ENCODE data around the gene LIPE. TPM values are rescaled to one million over a fixed set of nuclear protein-coding genes. Genes with fewer than 3 reads are reported as not detected.
"Not testable (repeated sequence)": the region's sequence is repeated elsewhere in the genome, so short reads cannot be mapped to it uniquely, and the experiment has no call there.

The LIPE gene
- total RNA-seq, 1 experiment from 2014 or later: 10.2 TPM

DNA sequence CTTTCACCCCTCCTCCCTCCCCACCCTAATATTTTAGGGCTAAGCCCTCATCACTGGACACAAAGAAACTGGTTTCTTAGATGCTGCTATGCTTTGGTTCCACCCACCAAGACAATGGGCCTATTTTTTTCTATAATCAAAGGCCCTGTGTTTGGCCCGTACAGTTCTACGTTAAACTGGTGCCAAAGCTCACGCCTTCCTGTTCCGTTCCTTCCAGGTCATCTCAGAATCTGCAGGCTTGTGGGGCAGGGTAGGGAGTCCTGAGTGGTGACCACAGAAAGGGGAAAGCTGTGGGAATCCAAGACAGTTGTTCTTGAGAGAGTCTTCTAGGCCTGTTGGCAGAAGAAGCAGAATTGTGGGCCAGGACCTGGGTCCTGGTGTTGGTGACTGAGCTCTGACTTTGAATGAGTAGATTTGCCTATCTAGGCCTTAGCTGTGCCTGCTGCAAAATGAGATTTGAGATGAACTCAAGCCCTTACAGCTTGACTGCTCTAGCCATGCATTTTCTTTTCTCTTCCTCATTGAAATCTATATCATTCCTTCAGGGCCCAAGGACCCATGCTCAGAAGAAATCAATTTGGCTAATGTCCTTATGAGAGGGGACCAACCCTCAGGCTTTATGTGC, 34.6 kb upstream of the LIPE start:
- Mint-ChIP-seq H3K27me3 (ENCODE audit: low read depth) (peaks cover 4% of the 10 kb centered on the region), H3K27ac (no peak overlapping the region), H3K4me1 (peaks cover 32% of the 10 kb centered on the region), H3K36me3 (peaks cover 2% of the 10 kb centered on the region; the same call in 1 of the 2 replicates), H3K4me3 (no peak overlapping the region), H3K9me3 (peaks cover 4% of the 10 kb centered on the region)
- TF ChIP-seq NFATC4 (CRISPR knock-in tag; IDR thresholded peaks at IDR 0.05) (no peak), IRF2 (CRISPR knock-in tag; IDR thresholded peaks at IDR 0.05; ENCODE audit: borderline replicate concordance, low read depth) (no peak), FOXP1 (CRISPR knock-in tag; IDR thresholded peaks at IDR 0.05; ENCODE audit: borderline replicate concordance) (no peak), ZNF232 (CRISPR knock-in tag; IDR thresholded peaks at IDR 0.05) (no peak), GRHL2 (CRISPR knock-in tag; IDR thresholded peaks at IDR 0.05; ENCODE audit: insufficient replicate concordance, severe bottlenecking) (no peak), JUN (CRISPR knock-in tag; IDR thresholded peaks at IDR 0.05) (no peak), NR1H2 (CRISPR knock-in tag; IDR thresholded peaks at IDR 0.05) (no peak), ZNF671 (CRISPR knock-in tag; IDR thresholded peaks at IDR 0.05) (no peak), TP53 (CRISPR knock-in tag; IDR thresholded peaks at IDR 0.05) (no peak), ZBTB21 (CRISPR knock-in tag; IDR thresholded peaks at IDR 0.05; ENCODE audit: borderline replicate concordance) (no peak), OVOL2 (CRISPR knock-in tag; IDR thresholded peaks at IDR 0.05; ENCODE audit: borderline replicate concordance) (no peak), CREB1 (CRISPR knock-in tag; IDR thresholded peaks at IDR 0.05) (no peak)
- TF ChIP-seq, protein P1, sequence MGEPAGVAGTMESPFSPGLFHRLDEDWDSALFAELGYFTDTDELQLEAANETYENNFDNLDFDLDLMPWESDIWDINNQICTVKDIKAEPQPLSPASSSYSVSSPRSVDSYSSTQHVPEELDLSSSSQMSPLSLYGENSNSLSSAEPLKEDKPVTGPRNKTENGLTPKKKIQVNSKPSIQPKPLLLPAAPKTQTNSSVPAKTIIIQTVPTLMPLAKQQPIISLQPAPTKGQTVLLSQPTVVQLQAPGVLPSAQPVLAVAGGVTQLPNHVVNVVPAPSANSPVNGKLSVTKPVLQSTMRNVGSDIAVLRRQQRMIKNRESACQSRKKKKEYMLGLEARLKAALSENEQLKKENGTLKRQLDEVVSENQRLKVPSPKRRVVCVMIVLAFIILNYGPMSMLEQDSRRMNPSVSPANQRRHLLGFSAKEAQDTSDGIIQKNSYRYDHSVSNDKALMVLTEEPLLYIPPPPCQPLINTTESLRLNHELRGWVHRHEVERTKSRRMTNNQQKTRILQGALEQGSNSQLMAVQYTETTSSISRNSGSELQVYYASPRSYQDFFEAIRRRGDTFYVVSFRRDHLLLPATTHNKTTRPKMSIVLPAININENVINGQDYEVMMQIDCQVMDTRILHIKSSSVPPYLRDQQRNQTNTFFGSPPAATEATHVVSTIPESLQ (CRISPR knock-in tag; IDR thresholded peaks at IDR 0.05): no peak
- TF ChIP-seq, protein P2, sequence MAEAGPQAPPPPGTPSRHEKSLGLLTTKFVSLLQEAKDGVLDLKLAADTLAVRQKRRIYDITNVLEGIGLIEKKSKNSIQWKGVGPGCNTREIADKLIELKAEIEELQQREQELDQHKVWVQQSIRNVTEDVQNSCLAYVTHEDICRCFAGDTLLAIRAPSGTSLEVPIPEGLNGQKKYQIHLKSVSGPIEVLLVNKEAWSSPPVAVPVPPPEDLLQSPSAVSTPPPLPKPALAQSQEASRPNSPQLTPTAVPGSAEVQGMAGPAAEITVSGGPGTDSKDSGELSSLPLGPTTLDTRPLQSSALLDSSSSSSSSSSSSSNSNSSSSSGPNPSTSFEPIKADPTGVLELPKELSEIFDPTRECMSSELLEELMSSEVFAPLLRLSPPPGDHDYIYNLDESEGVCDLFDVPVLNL (CRISPR knock-in tag; IDR thresholded peaks at IDR 0.05; ENCODE audit: borderline replicate concordance, low read depth): no peak
- TF ChIP-seq, protein P3, sequence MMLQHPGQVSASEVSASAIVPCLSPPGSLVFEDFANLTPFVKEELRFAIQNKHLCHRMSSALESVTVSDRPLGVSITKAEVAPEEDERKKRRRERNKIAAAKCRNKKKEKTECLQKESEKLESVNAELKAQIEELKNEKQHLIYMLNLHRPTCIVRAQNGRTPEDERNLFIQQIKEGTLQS (CRISPR knock-in tag; conservative IDR thresholded peaks at IDR 0.05): no peak
- TF ChIP-seq, protein P4, sequence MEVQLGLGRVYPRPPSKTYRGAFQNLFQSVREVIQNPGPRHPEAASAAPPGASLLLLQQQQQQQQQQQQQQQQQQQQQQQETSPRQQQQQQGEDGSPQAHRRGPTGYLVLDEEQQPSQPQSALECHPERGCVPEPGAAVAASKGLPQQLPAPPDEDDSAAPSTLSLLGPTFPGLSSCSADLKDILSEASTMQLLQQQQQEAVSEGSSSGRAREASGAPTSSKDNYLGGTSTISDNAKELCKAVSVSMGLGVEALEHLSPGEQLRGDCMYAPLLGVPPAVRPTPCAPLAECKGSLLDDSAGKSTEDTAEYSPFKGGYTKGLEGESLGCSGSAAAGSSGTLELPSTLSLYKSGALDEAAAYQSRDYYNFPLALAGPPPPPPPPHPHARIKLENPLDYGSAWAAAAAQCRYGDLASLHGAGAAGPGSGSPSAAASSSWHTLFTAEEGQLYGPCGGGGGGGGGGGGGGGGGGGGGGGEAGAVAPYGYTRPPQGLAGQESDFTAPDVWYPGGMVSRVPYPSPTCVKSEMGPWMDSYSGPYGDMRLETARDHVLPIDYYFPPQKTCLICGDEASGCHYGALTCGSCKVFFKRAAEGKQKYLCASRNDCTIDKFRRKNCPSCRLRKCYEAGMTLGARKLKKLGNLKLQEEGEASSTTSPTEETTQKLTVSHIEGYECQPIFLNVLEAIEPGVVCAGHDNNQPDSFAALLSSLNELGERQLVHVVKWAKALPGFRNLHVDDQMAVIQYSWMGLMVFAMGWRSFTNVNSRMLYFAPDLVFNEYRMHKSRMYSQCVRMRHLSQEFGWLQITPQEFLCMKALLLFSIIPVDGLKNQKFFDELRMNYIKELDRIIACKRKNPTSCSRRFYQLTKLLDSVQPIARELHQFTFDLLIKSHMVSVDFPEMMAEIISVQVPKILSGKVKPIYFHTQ (CRISPR knock-in tag; IDR thresholded peaks at IDR 0.05): no peak
- TF ChIP-seq, protein P5, sequence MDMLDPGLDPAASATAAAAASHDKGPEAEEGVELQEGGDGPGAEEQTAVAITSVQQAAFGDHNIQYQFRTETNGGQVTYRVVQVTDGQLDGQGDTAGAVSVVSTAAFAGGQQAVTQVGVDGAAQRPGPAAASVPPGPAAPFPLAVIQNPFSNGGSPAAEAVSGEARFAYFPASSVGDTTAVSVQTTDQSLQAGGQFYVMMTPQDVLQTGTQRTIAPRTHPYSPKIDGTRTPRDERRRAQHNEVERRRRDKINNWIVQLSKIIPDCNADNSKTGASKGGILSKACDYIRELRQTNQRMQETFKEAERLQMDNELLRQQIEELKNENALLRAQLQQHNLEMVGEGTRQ (CRISPR knock-in tag; IDR thresholded peaks at IDR 0.05): no peak
- TF ChIP-seq, protein P6, sequence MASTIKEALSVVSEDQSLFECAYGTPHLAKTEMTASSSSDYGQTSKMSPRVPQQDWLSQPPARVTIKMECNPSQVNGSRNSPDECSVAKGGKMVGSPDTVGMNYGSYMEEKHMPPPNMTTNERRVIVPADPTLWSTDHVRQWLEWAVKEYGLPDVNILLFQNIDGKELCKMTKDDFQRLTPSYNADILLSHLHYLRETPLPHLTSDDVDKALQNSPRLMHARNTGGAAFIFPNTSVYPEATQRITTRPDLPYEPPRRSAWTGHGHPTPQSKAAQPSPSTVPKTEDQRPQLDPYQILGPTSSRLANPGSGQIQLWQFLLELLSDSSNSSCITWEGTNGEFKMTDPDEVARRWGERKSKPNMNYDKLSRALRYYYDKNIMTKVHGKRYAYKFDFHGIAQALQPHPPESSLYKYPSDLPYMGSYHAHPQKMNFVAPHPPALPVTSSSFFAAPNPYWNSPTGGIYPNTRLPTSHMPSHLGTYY (CRISPR knock-in tag; IDR thresholded peaks at IDR 0.05): no peak
- CTCF ChIA-PET: interaction anchor here (1.1 to 2.2 kb wide), 3 partner anchors 22 to 102 kb away, joined by 3 to 12 read pairs (median 4); no protein-coding TSS in a partner anchor
- POLR2A ChIA-PET: no interaction called here
- DNase-seq (ENCODE audit: low spot score) (no peak), ATAC-seq (no peak)

DNA sequence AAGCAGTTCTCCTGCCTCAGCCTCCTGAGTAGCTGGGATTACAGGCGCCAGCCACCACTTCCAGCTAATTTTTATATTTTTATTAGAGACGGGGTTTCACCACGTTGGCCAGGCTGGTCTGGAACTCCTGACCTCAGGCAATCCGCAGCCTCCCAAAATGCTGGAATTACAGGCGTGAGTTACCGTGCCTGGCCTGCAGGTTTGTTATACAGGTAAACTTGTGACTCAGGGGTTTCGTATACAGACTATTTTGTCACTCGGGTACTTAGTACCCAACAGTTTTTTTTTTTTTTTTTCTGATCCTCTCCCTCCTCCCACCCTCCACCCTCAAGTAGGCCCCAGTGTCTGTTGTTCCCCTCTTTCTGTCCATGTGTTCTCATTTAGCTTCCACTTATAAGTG, 34.0 kb upstream of the LIPE start:
- H3K4me3 Mint-ChIP-seq; ATAC-seq; H3K9me3 Mint-ChIP-seq; POLR2A ChIA-PET; H3K27me3 Mint-ChIP-seq (ENCODE audit: low read depth); DNase-seq (ENCODE audit: low spot score); H3K36me3 Mint-ChIP-seq; H3K27ac Mint-ChIP-seq: not testable (repeated sequence)
- CTCF ChIA-PET: interaction anchor here (1.1 to 2.2 kb wide), 2 partner anchors 21 to 87 kb away, joined by 4 to 12 read pairs; no protein-coding TSS in a partner anchor
- H3K4me1 Mint-ChIP-seq: peaks cover 28% of the 10 kb centered on the region
